Esophagus (tissue), 2 donors: ENCODE results near the gene GRB2. TPM values are rescaled to one million over a fixed set of nuclear protein-coding genes. Genes with fewer than 3 reads are reported as not detected.
"Not testable (repeated sequence)": the region's sequence is repeated elsewhere in the genome, so short reads cannot be mapped to it uniquely, and the experiment has no call there.

Experiments
- H3K27ac ChIP-seq, 2 donors: one replicate each; pipeline ENCODE4 v1.5.1; 2013; ENCODE audit warnings: low read depth in 2 of 2, mild to moderate bottlenecking in 2 of 2, inconsistent platforms in 1 of 2, low read length in 1 of 2, moderate library complexity in 1 of 2
- H3K27me3 ChIP-seq, 2 donors: one replicate each; pipeline ENCODE4 v1.6.1; 2013; ENCODE audit warnings: low read length in 2 of 2, control low read depth in 1 of 2, mild to moderate bottlenecking in 1 of 2; ENCODE audit not compliant: insufficient read depth in 2 of 2, control insufficient read depth in 1 of 2
- H3K36me3 ChIP-seq, 2 donors: one replicate each; pipeline ENCODE4 v1.6.1; 2013; ENCODE audit warnings: low read length in 1 of 2; ENCODE audit not compliant: control insufficient read depth in 2 of 2, insufficient read depth in 2 of 2
- H3K4me1 ChIP-seq, 2 donors: one replicate each; pipeline ENCODE4 v1.6.1; 2013; ENCODE audit warnings: low read length in 1 of 2; ENCODE audit not compliant: control insufficient read depth in 2 of 2, insufficient read depth in 2 of 2
- H3K4me3 ChIP-seq, 2 donors: one replicate each; pipeline ENCODE4 v1.5.1; 2013; ENCODE audit warnings: low read length in 2 of 2, mild to moderate bottlenecking in 2 of 2, low read depth in 1 of 2, moderate library complexity in 1 of 2
- H3K9me3 ChIP-seq, 2 donors: one replicate each; pipeline ENCODE4 v1.6.1; 2013; ENCODE audit warnings: mild to moderate bottlenecking in 2 of 2, low read depth in 1 of 2, low read length in 1 of 2, moderate library complexity in 1 of 2; ENCODE audit not compliant: control insufficient read depth in 2 of 2, insufficient read depth in 1 of 2
- WGBS, 2 donors: extraction: QIAGEN DNeasy Blood & Tissue Kit; methylation state at CpG; one replicate each; pipeline ENCODE4 v1.1.7; 2013; 5-methylcytosine and 5-hydroxymethylcytosine counted together
- polyA plus RNA-seq, 2 donors: library from polyadenylated mRNA; stranded (reverse); fragments of 200-250 nt; gene quantifications; one replicate each; pipeline ENCODE4 v1.2.3, GENCODE V29; 2013
- donor health status: healthy with polysubstance abuse.
- donor health status: Bipolar disorder and iron deficiency.

Gene GRB2
- polyA plus RNA-seq, 2 donors, result 23.2 to 36.6 TPM

GRCh38 chr17:75392559-75392958 lies 12.9 kb downstream of the GRB2 start:
- peaks cover 0 to 2% of the 10 kb centered on the region in 2 donors for H3K4me1 ChIP-seq
- no peak overlapping the region for H3K27ac ChIP-seq
- peak overlapping the region in 1 of 2 donors; percentile 69 for H3K4me3 ChIP-seq
- H3K27me3 ChIP-seq, result no peaks in the 10 kb centered on the region
- H3K36me3 ChIP-seq, result no peaks in the 10 kb centered on the region
- H3K9me3 ChIP-seq, result no peaks in the 10 kb centered on the region
- WGBS, 2 donors, result 40 to 46% methylated on average over 3 of the region's 3 CpGs

- H3K4me1 ChIP-seq, result peaks cover 0 to 2% of the 10 kb centered on the region in 2 donors
- WGBS, 2 donors, result 31 to 36% methylated on average over 3 of the region's 3 CpGs
- H3K27ac ChIP-seq, result no peak overlapping the region
- H3K36me3 ChIP-seq, result peaks cover 0 to 5% of the 10 kb centered on the region in 2 donors
- no peak overlapping the region for H3K4me3 ChIP-seq
- H3K27me3 ChIP-seq, result no peaks in the 10 kb centered on the region
- H3K9me3 ChIP-seq, result no peaks in the 10 kb centered on the region
Observed at GRCh38 chr17:75390982-75391381, 14.5 kb downstream of the GRB2 start.

- Histone ChIP-seq H3K27ac (no peak overlapping the region), H3K27me3 (no peaks in the 10 kb centered on the region), H3K36me3 (peaks cover 0 to 5% of the 10 kb centered on the region in 2 donors), H3K9me3 (no peaks in the 10 kb centered on the region), H3K4me1 (no peaks in the 10 kb centered on the region), H3K4me3 (no peak overlapping the region)
- WGBS, 2 donors, result 67 to 77% methylated on average over 3 of the region's 3 CpGs
Observed at GRCh38 chr17:75388476-75389030, 16.9 kb downstream of the GRB2 start.

GRCh38 chr17:75387771-75388170 lies 17.7 kb downstream of the GRB2 start:
- H3K36me3 ChIP-seq, result peaks cover 0 to 5% of the 10 kb centered on the region in 2 donors
- H3K27me3 ChIP-seq, result no peaks in the 10 kb centered on the region
- no peaks in the 10 kb centered on the region for H3K4me1 ChIP-seq
- H3K9me3 ChIP-seq, result no peaks in the 10 kb centered on the region
- no peak overlapping the region for H3K4me3 ChIP-seq
- WGBS, 2 donors, result 87 to 93% methylated on average over 3 of the region's 3 CpGs
- no peak overlapping the region for H3K27ac ChIP-seq

- no peak overlapping the region for H3K27ac ChIP-seq
- no peaks in the 10 kb centered on the region for H3K4me1 ChIP-seq
- H3K36me3 ChIP-seq, result peaks cover 0 to 5% of the 10 kb centered on the region in 2 donors
- no peaks in the 10 kb centered on the region for H3K27me3 ChIP-seq
- no peaks in the 10 kb centered on the region for H3K9me3 ChIP-seq
- H3K4me3 ChIP-seq, result no peak overlapping the region
Observed at GRCh38 chr17:75386430-75386829, 19.0 kb downstream of the GRB2 start.

GRCh38 chr17:75384751-75385150 lies 20.7 kb downstream of the GRB2 start:
- H3K27ac ChIP-seq, result no peak overlapping the region
- H3K36me3 ChIP-seq, result peaks cover 0 to 5% of the 10 kb centered on the region in 2 donors
- H3K4me1 ChIP-seq, result no peaks in the 10 kb centered on the region
- no peaks in the 10 kb centered on the region for H3K9me3 ChIP-seq
- H3K27me3 ChIP-seq, result no peaks in the 10 kb centered on the region
- H3K4me3 ChIP-seq, result no peak overlapping the region
- WGBS, 2 donors, result 93 to 97% methylated on average over 8 of the region's 8 CpGs

GRCh38 chr17:75383842-75384195 lies 21.7 kb downstream of the GRB2 start:
- Histone ChIP-seq H3K27ac (no peak overlapping the region), H3K4me1 (no peaks in the 10 kb centered on the region)
- WGBS, 2 donors, result 82 to 85% methylated on average over 5 of the region's 5 CpGs

GRCh38 chr17:75380750-75381149 lies 24.7 kb downstream of the GRB2 start:
- 73 to 77% methylated on average over 3 of the region's 3 CpGs for WGBS, 2 donors
- Histone ChIP-seq H3K4me1 (no peaks in the 10 kb centered on the region), H3K36me3 (peaks cover 0 to 4% of the 10 kb centered on the region in 2 donors), H3K4me3 (no peak overlapping the region), H3K9me3 (no peaks in the 10 kb centered on the region), H3K27me3 (no peaks in the 10 kb centered on the region), H3K27ac (no peak overlapping the region)

More at GRCh38 chr17:75383842-75384195, 21.7 kb downstream of the GRB2 start:
- no peaks in the 10 kb centered on the region for H3K27me3 ChIP-seq
- peaks cover 0 to 5% of the 10 kb centered on the region in 2 donors for H3K36me3 ChIP-seq
- no peaks in the 10 kb centered on the region for H3K9me3 ChIP-seq
- H3K4me3 ChIP-seq, result no peak overlapping the region

GRCh38 chr17:75380315-75380714 lies 25.2 kb downstream of the GRB2 start:
- Histone ChIP-seq H3K4me1 (no peaks in the 10 kb centered on the region), H3K27ac (no peak overlapping the region), H3K36me3 (peaks cover 0 to 4% of the 10 kb centered on the region in 2 donors), H3K9me3 (no peaks in the 10 kb centered on the region), H3K4me3 (no peak overlapping the region), H3K27me3 (no peaks in the 10 kb centered on the region)

- H3K36me3 ChIP-seq, H3K4me3 ChIP-seq, H3K4me1 ChIP-seq, H3K27ac ChIP-seq, H3K9me3 ChIP-seq, H3K27me3 ChIP-seq: not testable (repeated sequence)
- WGBS, 2 donors, result 86 to 93% methylated on average over 1 of the region's 1 CpG
Observed at GRCh38 chr17:75379426-75379825, 26.1 kb downstream of the GRB2 start.
